HEK293 (cell line): ENCODE measurements around the gene PREX1.

Source experiments
- CTCF ChIA-PET: fragments of 350-600 bp; formaldehyde crosslinking; extraction: SDS; loops from one replicate; lab custom pipeline; 2021; ENCODE audit warnings: antibody characterized with exemption; lab: Yijun Ruan, JAX
- POLR2A ChIA-PET: fragments of 300-600 bp; formaldehyde crosslinking; extraction: SDS; loops from one replicate; lab custom pipeline; 2020; ENCODE audit warnings: antibody characterized with exemption, inconsistent platforms; lab: Yijun Ruan, JAX
- H3K27ac ChIP-seq: fragments of 200-500 bp; sonication (Bioruptor generic); 2 replicates; pipeline ENCODE4 v1.5.1; 2014; ENCODE audit warnings: low read depth, low read length, control low read depth, inconsistent platforms; ENCODE audit errors: extremely low read depth
- H3K36me3 ChIP-seq, 2 experiments: fragments of 200-500 bp in 1 of 2; sonication (Bioruptor generic) in 1 of 2; 1 replicate in 1 of 2; 2 replicates in 1 of 2; pipeline ENCODE4 v1.5.1; 2014 to 2017; ENCODE audit warnings: inconsistent platforms in 2 of 2, low read length in 2 of 2; ENCODE audit not compliant: control insufficient read depth in 2 of 2, insufficient read depth in 1 of 2
- H3K4me1 ChIP-seq: fragments of 200-500 bp; sonication (Bioruptor generic); 2 replicates; pipeline ENCODE4 v1.5.1; 2014; ENCODE audit warnings: mild to moderate bottlenecking, low read length, inconsistent platforms; ENCODE audit not compliant: control insufficient read depth, insufficient read depth
- H3K4me3 ChIP-seq: 2 replicates; pipeline ENCODE4 v1.5.1; 2011; ENCODE audit warnings: low read depth, mild to moderate bottlenecking, control low read depth, low read length, moderate library complexity
- H3K9me3 ChIP-seq: fragments of 200-500 bp; sonication (Bioruptor generic); 2 replicates; pipeline ENCODE4 v1.5.1; 2014; ENCODE audit warnings: low read depth, low read length, inconsistent platforms; ENCODE audit not compliant: control insufficient read depth, insufficient read depth
- GLIS1 ChIP-seq: fragments of 450-650 bp; formaldehyde crosslinking; IDR thresholded peaks from 2 replicates; pipeline ENCODE4 v1.5.1; 2016; ENCODE audit warnings: missing biosample characterization, missing genetic modification characterization
- GLIS2 ChIP-seq: fragments of 450-650 bp; formaldehyde crosslinking; IDR thresholded peaks from 2 replicates; pipeline ENCODE4 v1.5.1; 2016; ENCODE audit warnings: missing biosample characterization, missing genetic modification characterization
- OSR2 ChIP-seq: fragments of 450-650 bp; formaldehyde crosslinking; IDR thresholded peaks from 2 replicates; pipeline ENCODE4 v1.5.1; 2016; ENCODE audit warnings: missing biosample characterization, missing genetic modification characterization
- PRDM1 ChIP-seq: fragments of 450-650 bp; formaldehyde crosslinking; IDR thresholded peaks from 2 replicates; pipeline ENCODE4; 2016; ENCODE audit warnings: missing biosample characterization, missing genetic modification characterization
- ZBTB17 ChIP-seq: fragments of 450-650 bp; formaldehyde crosslinking; IDR thresholded peaks from 2 replicates; pipeline ENCODE4 v1.5.1; 2016; ENCODE audit warnings: missing biosample characterization, missing genetic modification characterization
- ZBTB7A ChIP-seq: fragments of 450-650 bp; formaldehyde crosslinking; IDR thresholded peaks from 2 replicates; pipeline ENCODE4 v1.5.1; 2016; ENCODE audit warnings: low read depth, missing biosample characterization, missing genetic modification characterization
- ZFP3 ChIP-seq: fragments of 450-650 bp; formaldehyde crosslinking; IDR thresholded peaks from 2 replicates; pipeline ENCODE4 v1.5.1; 2016; ENCODE audit warnings: low read depth, missing biosample characterization, missing genetic modification characterization
- ZNF146 ChIP-seq: fragments of 450-650 bp; formaldehyde crosslinking; IDR thresholded peaks from 2 replicates; pipeline ENCODE4 v1.5.1; 2016; ENCODE audit warnings: missing biosample characterization, missing genetic modification characterization
- ZNF169 ChIP-seq: fragments of 450-650 bp; formaldehyde crosslinking; IDR thresholded peaks from 2 replicates; pipeline ENCODE4 v1.5.1; 2016; ENCODE audit warnings: missing biosample characterization, missing genetic modification characterization
- ZNF433 ChIP-seq: fragments of 450-650 bp; formaldehyde crosslinking; IDR thresholded peaks from 2 replicates; pipeline ENCODE4 v1.5.1; 2016; ENCODE audit warnings: missing biosample characterization, missing genetic modification characterization, low read depth
- ZNF529 ChIP-seq: fragments of 450-650 bp; formaldehyde crosslinking; IDR thresholded peaks from 2 replicates; pipeline ENCODE4 v1.5.1; 2017; ENCODE audit warnings: missing genetic modification characterization, missing biosample characterization; ENCODE audit not compliant: insufficient replicate concordance
- ZNF555 ChIP-seq: fragments of 450-650 bp; formaldehyde crosslinking; conservative IDR thresholded peaks from 2 replicates; pipeline ENCODE4 v1.5.1; 2017; ENCODE audit warnings: missing biosample characterization, mild to moderate bottlenecking, missing genetic modification characterization, inconsistent platforms
- ZNF560 ChIP-seq: fragments of 450-650 bp; formaldehyde crosslinking; IDR thresholded peaks from 2 replicates; pipeline ENCODE4 v1.5.1; 2017; ENCODE audit warnings: missing biosample characterization, missing genetic modification characterization, borderline replicate concordance
- ZNF600 ChIP-seq: fragments of 450-650 bp; formaldehyde crosslinking; IDR thresholded peaks from 2 replicates; pipeline ENCODE4 v1.5.1; 2016; ENCODE audit warnings: missing biosample characterization, missing genetic modification characterization
- ZNF791 ChIP-seq: fragments of 450-650 bp; formaldehyde crosslinking; IDR thresholded peaks from 2 replicates; pipeline ENCODE4 v1.5.1; 2016; ENCODE audit warnings: missing biosample characterization, missing genetic modification characterization
- ZNF843 ChIP-seq: fragments of 450-650 bp; formaldehyde crosslinking; IDR thresholded peaks from 2 replicates; pipeline ENCODE4 v1.5.1; 2016; ENCODE audit warnings: missing biosample characterization, missing genetic modification characterization
- ZSCAN30 ChIP-seq: fragments of 450-650 bp; IDR thresholded peaks from 2 replicates; pipeline ENCODE4 v1.5.1; 2018; ENCODE audit warnings: missing biosample characterization, mild to moderate bottlenecking, missing genetic modification characterization, moderate library complexity
- TF ChIP-seq, protein P1 (sequence below): fragments of 450-650 bp; formaldehyde crosslinking; IDR thresholded peaks from 2 replicates; pipeline ENCODE4 v1.5.1; 2017; ENCODE audit warnings: missing biosample characterization, missing genetic modification characterization
- TF ChIP-seq, protein P2 (sequence below): fragments of 450-650 bp; formaldehyde crosslinking; IDR thresholded peaks from 2 replicates; pipeline ENCODE4 v1.5.1; 2016; ENCODE audit warnings: missing biosample characterization, missing genetic modification characterization, borderline replicate concordance
- TF ChIP-seq, protein P3 (sequence below): fragments of 450-650 bp; formaldehyde crosslinking; IDR thresholded peaks from 2 replicates; pipeline ENCODE4 v1.5.1; 2016; ENCODE audit warnings: missing biosample characterization, missing genetic modification characterization
- TF ChIP-seq, protein P4 (sequence below): fragments of 450-650 bp; formaldehyde crosslinking; IDR thresholded peaks from 2 replicates; pipeline ENCODE4 v1.5.1; 2016; ENCODE audit warnings: missing biosample characterization, missing genetic modification characterization
- TF ChIP-seq, protein P5 (sequence below): fragments of 450-650 bp; formaldehyde crosslinking; IDR thresholded peaks from 2 replicates; pipeline ENCODE4 v1.5.1; 2017; ENCODE audit warnings: missing biosample characterization, missing genetic modification characterization
- TF ChIP-seq, protein P6 (sequence below): fragments of 450-650 bp; formaldehyde crosslinking; IDR thresholded peaks from 2 replicates; pipeline ENCODE4 v1.5.1; 2016; ENCODE audit warnings: missing biosample characterization, missing genetic modification characterization

The PREX1 gene

DNA sequence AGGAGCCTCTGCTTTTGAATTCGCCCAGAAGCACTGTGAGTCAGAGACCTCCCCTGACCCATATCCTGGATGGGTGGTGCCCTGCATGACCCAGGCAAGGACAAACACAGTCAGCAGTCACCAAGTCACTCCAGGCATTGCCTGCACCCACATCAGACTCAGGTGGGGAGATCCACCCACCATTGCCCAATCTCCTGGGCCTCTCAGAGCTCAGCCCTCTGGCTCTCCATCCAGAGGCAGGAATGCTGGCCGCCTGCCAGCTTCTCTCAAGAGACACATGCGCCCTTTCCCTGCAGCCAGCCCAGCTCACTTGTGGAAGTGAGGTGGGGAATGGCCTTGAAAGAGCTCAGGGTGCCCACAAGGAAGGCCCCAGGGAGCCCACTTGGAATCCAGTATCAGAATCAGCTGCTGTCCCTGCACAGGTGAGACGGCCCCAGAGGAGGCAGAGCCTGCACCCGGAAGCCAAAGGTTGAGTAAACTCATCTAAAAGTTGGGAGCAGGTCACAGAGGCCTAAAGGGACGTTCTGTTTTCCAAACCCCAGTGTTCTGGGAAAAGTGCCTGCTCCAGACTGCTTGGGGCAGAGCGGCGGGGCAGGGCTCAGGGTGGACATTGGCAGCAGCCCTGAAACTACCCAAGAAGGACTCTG, 129.8 kb downstream of the PREX1 start:
- H3K36me3 ChIP-seq = no peaks in the 10 kb centered on the region
- H3K27ac ChIP-seq = no peak overlapping the region; the same call in 1 of the 2 replicates
- H3K4me3 ChIP-seq = no peak overlapping the region
- H3K9me3 ChIP-seq = no peaks in the 10 kb centered on the region
- ChIA-PET CTCF (interaction anchor here (0.6 to 2.2 kb wide), 4 partner anchors 14 to 514 kb away, joined by 3 to 29 read pairs (median 8); no protein-coding TSS in a partner anchor), POLR2A (interaction anchor here (0.6 kb wide), 1 partner anchor 12 kb away, joined by 3 read pairs; no protein-coding TSS in a partner anchor)
- peaks cover 7% of the 10 kb centered on the region for H3K4me1 ChIP-seq
- no peak for TF ChIP-seq ZNF433 (tag by site-specific recombination)
- TF ChIP-seq ZBTB17 (tag by site-specific recombination) = 0 out of 2 replicates have a peak, but pooled peaks have one; percentile 48
- 0 out of 2 replicates have a peak, but pooled peaks have one; percentile 11 for TF ChIP-seq GLIS1
- 0 out of 2 replicates have a peak, but pooled peaks have one; percentile 13 for TF ChIP-seq GLIS2 (tag by site-specific recombination)
- TF ChIP-seq ZSCAN30 (tag by site-specific recombination) = no peak
- TF ChIP-seq, protein P1, sequence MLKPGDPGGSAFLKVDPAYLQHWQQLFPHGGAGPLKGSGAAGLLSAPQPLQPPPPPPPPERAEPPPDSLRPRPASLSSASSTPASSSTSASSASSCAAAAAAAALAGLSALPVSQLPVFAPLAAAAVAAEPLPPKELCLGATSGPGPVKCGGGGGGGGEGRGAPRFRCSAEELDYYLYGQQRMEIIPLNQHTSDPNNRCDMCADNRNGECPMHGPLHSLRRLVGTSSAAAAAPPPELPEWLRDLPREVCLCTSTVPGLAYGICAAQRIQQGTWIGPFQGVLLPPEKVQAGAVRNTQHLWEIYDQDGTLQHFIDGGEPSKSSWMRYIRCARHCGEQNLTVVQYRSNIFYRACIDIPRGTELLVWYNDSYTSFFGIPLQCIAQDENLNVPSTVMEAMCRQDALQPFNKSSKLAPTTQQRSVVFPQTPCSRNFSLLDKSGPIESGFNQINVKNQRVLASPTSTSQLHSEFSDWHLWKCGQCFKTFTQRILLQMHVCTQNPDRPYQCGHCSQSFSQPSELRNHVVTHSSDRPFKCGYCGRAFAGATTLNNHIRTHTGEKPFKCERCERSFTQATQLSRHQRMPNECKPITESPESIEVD (tag by site-specific recombination) = no peak
- TF ChIP-seq OSR2 (tag by site-specific recombination) = no peak
- no peak for TF ChIP-seq ZNF843 (tag by site-specific recombination)
- TF ChIP-seq ZNF791 (tag by site-specific recombination) = no peak
- TF ChIP-seq, protein P2, sequence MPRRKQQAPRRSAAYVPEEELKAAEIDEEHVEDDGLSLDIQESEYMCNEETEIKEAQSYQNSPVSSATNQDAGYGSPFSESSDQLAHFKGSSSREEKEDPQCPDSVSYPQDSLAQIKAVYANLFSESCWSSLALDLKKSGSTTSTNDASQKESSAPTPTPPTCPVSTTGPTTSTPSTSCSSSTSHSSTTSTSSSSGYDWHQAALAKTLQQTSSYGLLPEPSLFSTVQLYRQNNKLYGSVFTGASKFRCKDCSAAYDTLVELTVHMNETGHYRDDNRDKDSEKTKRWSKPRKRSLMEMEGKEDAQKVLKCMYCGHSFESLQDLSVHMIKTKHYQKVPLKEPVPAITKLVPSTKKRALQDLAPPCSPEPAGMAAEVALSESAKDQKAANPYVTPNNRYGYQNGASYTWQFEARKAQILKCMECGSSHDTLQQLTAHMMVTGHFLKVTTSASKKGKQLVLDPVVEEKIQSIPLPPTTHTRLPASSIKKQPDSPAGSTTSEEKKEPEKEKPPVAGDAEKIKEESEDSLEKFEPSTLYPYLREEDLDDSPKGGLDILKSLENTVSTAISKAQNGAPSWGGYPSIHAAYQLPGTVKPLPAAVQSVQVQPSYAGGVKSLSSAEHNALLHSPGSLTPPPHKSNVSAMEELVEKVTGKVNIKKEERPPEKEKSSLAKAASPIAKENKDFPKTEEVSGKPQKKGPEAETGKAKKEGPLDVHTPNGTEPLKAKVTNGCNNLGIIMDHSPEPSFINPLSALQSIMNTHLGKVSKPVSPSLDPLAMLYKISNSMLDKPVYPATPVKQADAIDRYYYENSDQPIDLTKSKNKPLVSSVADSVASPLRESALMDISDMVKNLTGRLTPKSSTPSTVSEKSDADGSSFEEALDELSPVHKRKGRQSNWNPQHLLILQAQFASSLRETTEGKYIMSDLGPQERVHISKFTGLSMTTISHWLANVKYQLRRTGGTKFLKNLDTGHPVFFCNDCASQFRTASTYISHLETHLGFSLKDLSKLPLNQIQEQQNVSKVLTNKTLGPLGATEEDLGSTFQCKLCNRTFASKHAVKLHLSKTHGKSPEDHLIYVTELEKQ (tag by site-specific recombination) = no peak
- no peak for TF ChIP-seq ZNF146 (tag by site-specific recombination)
- TF ChIP-seq, protein P3, sequence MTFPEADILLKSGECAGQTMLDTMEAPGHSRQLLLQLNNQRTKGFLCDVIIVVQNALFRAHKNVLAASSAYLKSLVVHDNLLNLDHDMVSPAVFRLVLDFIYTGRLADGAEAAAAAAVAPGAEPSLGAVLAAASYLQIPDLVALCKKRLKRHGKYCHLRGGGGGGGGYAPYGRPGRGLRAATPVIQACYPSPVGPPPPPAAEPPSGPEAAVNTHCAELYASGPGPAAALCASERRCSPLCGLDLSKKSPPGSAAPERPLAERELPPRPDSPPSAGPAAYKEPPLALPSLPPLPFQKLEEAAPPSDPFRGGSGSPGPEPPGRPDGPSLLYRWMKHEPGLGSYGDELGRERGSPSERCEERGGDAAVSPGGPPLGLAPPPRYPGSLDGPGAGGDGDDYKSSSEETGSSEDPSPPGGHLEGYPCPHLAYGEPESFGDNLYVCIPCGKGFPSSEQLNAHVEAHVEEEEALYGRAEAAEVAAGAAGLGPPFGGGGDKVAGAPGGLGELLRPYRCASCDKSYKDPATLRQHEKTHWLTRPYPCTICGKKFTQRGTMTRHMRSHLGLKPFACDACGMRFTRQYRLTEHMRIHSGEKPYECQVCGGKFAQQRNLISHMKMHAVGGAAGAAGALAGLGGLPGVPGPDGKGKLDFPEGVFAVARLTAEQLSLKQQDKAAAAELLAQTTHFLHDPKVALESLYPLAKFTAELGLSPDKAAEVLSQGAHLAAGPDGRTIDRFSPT (tag by site-specific recombination) = no peak
- no peak for TF ChIP-seq ZNF529
- TF ChIP-seq ZFP3 (tag by site-specific recombination) = no peak
- TF ChIP-seq ZBTB7A = no peak
- no peak for TF ChIP-seq ZNF555 (tag by site-specific recombination)
- TF ChIP-seq, protein P4, sequence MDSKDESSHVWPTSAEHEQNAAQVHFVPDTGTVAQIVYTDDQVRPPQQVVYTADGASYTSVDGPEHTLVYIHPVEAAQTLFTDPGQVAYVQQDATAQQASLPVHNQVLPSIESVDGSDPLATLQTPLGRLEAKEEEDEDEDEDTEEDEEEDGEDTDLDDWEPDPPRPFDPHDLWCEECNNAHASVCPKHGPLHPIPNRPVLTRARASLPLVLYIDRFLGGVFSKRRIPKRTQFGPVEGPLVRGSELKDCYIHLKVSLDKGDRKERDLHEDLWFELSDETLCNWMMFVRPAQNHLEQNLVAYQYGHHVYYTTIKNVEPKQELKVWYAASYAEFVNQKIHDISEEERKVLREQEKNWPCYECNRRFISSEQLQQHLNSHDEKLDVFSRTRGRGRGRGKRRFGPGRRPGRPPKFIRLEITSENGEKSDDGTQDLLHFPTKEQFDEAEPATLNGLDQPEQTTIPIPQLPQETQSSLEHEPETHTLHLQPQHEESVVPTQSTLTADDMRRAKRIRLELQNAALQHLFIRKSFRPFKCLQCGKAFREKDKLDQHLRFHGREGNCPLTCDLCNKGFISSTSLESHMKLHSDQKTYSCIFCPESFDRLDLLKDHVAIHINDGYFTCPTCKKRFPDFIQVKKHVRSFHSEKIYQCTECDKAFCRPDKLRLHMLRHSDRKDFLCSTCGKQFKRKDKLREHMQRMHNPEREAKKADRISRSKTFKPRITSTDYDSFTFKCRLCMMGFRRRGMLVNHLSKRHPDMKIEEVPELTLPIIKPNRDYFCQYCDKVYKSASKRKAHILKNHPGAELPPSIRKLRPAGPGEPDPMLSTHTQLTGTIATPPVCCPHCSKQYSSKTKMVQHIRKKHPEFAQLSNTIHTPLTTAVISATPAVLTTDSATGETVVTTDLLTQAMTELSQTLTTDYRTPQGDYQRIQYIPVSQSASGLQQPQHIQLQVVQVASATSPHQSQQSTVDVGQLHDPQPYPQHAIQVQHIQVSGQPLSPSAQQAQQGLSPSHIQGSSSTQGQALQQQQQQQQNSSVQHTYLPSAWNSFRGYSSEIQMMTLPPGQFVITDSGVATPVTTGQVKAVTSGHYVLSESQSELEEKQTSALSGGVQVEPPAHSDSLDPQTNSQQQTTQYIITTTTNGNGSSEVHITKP = peak; percentile 52
- no peak for TF ChIP-seq ZNF560 (tag by site-specific recombination)
- TF ChIP-seq, protein P5, sequence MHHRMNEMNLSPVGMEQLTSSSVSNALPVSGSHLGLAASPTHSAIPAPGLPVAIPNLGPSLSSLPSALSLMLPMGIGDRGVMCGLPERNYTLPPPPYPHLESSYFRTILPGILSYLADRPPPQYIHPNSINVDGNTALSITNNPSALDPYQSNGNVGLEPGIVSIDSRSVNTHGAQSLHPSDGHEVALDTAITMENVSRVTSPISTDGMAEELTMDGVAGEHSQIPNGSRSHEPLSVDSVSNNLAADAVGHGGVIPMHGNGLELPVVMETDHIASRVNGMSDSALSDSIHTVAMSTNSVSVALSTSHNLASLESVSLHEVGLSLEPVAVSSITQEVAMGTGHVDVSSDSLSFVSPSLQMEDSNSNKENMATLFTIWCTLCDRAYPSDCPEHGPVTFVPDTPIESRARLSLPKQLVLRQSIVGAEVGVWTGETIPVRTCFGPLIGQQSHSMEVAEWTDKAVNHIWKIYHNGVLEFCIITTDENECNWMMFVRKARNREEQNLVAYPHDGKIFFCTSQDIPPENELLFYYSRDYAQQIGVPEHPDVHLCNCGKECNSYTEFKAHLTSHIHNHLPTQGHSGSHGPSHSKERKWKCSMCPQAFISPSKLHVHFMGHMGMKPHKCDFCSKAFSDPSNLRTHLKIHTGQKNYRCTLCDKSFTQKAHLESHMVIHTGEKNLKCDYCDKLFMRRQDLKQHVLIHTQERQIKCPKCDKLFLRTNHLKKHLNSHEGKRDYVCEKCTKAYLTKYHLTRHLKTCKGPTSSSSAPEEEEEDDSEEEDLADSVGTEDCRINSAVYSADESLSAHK (tag by site-specific recombination) = no peak
- no peak for TF ChIP-seq ZNF169 (tag by site-specific recombination)
- TF ChIP-seq, protein P6, sequence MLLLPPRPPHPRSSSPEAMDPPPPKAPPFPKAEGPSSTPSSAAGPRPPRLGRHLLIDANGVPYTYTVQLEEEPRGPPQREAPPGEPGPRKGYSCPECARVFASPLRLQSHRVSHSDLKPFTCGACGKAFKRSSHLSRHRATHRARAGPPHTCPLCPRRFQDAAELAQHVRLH (tag by site-specific recombination) = no peak
- no peak for TF ChIP-seq ZNF600
- TF ChIP-seq PRDM1 (tag by site-specific recombination) = 0 out of 2 replicates have a peak, but pooled peaks have one; percentile 6
